GM21423 (cell line): Measurements from ENCODE around the gene BLOC1S4.
"Not testable (repeated sequence)": the region's sequence is repeated elsewhere in the genome, so short reads cannot be mapped to it uniquely, and the experiment has no call there.

Source experiments
- ATAC-seq: cut with Tn5 transposase; IDR thresholded peaks from one replicate; pipeline ENCODE4 v1.9.1; 2021; ENCODE audit warnings: mild to moderate bottlenecking, moderate library complexity; ENCODE audit not compliant: unreplicated experiment

The BLOC1S4 gene

GRCh38 chr4:6734165-6734786 lies 18.3 kb downstream of the BLOC1S4 start:
- no peak for ATAC-seq

- ATAC-seq: no peak
These were observed 23.9 kb downstream of the BLOC1S4 start for GRCh38 chr4:6739920-6740319.

GRCh38 chr4:6740347-6740746 lies 24.4 kb downstream of the BLOC1S4 start:
- no peak for ATAC-seq

GRCh38 chr4:6742507-6742906 lies 26.5 kb downstream of the BLOC1S4 start:
- no peak for ATAC-seq

- ATAC-seq: no peak
These were observed 27.0 kb downstream of the BLOC1S4 start for GRCh38 chr4:6742989-6743388.

GRCh38 chr4:6746721-6747293 lies 30.8 kb downstream of the BLOC1S4 start:
- no peak for ATAC-seq

- no peak for ATAC-seq
These were observed 31.5 kb downstream of the BLOC1S4 start for GRCh38 chr4:6747294-6748051.

GRCh38 chr4:6748286-6748685 lies 32.3 kb downstream of the BLOC1S4 start:
- no peak for ATAC-seq

- no peak for ATAC-seq
These were observed 33.6 kb downstream of the BLOC1S4 start for GRCh38 chr4:6749340-6750171.

- ATAC-seq: no peak
These were observed 34.6 kb downstream of the BLOC1S4 start for GRCh38 chr4:6750286-6751221.

- no peak for ATAC-seq
These were observed 35.9 kb downstream of the BLOC1S4 start for GRCh38 chr4:6751611-6752485.

GRCh38 chr4:6752486-6752829 lies 36.5 kb downstream of the BLOC1S4 start:
- no peak for ATAC-seq

- ATAC-seq: no peak
These were observed 37.2 kb downstream of the BLOC1S4 start for GRCh38 chr4:6753103-6753560.

- no peak for ATAC-seq
These were observed 37.9 kb downstream of the BLOC1S4 start for GRCh38 chr4:6753891-6754290.

- no peak for ATAC-seq
These were observed 38.6 kb downstream of the BLOC1S4 start for GRCh38 chr4:6754481-6755087.

- ATAC-seq: no peak
These were observed 39.2 kb downstream of the BLOC1S4 start for GRCh38 chr4:6755088-6755753.

GRCh38 chr4:6756345-6756744 lies 40.4 kb downstream of the BLOC1S4 start:
- not testable (repeated sequence) for ATAC-seq

- no peak for ATAC-seq
These were observed 42.8 kb downstream of the BLOC1S4 start for GRCh38 chr4:6758728-6759127.
